Measurements from ENCODE around the gene SUN2.

GRCh38 chr22:38715176-38715764 is 40.5 kb downstream of the SUN2 start:
- TF ChIP-seq CTCF (IDR thresholded peaks at IDR 0.05) (no peak), EP300 (IDR thresholded peaks at IDR 0.05) (no peak), POLR2AphosphoS5 (IDR thresholded peaks at IDR 0.05) (no peak)

Measured in upper lobe of left lung (tissue), 4 donors.